Measurements from ENCODE around the gene COL5A3.

DNA sequence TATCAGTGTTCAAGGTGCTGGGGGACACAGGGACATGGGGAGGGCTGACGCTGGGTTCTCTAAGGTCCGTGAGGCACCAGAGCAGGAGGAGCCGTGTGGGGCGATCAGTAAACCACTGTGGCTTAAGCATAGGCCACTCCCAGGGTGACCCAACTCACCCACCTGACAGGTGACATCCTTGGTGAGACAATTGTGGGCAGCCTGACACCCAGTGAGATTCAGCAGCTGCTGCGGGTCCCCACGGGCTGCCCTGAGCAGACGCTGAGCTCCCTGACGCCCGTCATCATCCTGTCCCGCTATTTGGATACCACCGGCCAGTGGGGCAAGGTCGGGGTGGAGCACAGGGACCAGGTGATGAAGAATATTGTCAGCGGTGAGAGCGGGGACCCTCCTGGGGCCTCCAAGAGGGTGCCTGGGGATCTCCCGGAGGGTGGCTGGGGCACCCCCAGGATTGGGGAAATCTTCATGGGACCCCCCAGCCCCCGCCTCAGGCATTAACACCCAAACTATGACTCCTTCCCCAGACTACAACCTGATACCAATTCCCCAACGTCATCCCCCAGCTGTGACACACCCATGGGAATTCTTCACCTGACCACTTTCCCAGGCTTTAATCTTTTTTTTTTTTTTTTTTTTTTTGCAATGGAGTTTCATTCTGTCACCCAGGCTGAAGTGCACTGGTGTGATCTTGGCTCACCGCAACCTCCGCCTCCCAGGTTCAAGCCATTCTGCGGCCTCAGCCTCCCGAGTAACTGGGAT lies 42.5 kb upstream of the COL5A3 start:
- TF ChIP-seq EZH2 (IDR thresholded peaks at IDR 0.05; ENCODE audit: borderline replicate concordance, low read length), result no peak
- TF ChIP-seq, protein P1, sequence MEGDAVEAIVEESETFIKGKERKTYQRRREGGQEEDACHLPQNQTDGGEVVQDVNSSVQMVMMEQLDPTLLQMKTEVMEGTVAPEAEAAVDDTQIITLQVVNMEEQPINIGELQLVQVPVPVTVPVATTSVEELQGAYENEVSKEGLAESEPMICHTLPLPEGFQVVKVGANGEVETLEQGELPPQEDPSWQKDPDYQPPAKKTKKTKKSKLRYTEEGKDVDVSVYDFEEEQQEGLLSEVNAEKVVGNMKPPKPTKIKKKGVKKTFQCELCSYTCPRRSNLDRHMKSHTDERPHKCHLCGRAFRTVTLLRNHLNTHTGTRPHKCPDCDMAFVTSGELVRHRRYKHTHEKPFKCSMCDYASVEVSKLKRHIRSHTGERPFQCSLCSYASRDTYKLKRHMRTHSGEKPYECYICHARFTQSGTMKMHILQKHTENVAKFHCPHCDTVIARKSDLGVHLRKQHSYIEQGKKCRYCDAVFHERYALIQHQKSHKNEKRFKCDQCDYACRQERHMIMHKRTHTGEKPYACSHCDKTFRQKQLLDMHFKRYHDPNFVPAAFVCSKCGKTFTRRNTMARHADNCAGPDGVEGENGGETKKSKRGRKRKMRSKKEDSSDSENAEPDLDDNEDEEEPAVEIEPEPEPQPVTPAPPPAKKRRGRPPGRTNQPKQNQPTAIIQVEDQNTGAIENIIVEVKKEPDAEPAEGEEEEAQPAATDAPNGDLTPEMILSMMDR (IDR thresholded peaks at IDR 0.05; ENCODE audit: low read length), result no peak
